Right lobe of liver (tissue), 6 donors: ENCODE results near the gene CANT1. TPM values are rescaled to one million over a fixed set of nuclear protein-coding genes. Genes with fewer than 3 reads are reported as not detected.

Experiments used
- ATAC-seq, 4 donors: fragments of 200-7000 bp; cut with Tn5 transposase; one replicate each; pipeline ENCODE4 v1.9.1; 2020; ENCODE audit warnings: mild to moderate bottlenecking in 4 of 4, moderate library complexity in 4 of 4
- DNase-seq, 3 donors: peaks; one replicate each; pipeline ENCODE4 v3.0.0-alpha.2; 2020
- H3K27ac ChIP-seq, 3 donors: fragments of 200-600 bp; one replicate each; pipeline ENCODE4 v1.8.0; 2022
- H3K27me3 ChIP-seq, 2 donors: fragments of 200-600 bp; one replicate each; pipeline ENCODE4 v1.8.0; 2022
- H3K36me3 ChIP-seq, 4 donors: fragments of 200-600 bp; sonication (generic) in 1 of 4; one replicate each; pipeline versions ENCODE4 v1.5.1 to v1.8.0; 2017 to 2022; ENCODE audit warnings: control low read depth in 1 of 4
- H3K4me1 ChIP-seq, 4 donors: fragments of 200-600 bp; sonication (generic) in 1 of 4; one replicate each; pipeline versions ENCODE4 v1.5.1 to v1.8.0; 2017 to 2022; ENCODE audit warnings: control low read depth in 1 of 4
- H3K4me3 ChIP-seq, 3 donors: fragments of 200-600 bp; one replicate each; pipeline ENCODE4 v1.8.0; 2022
- H3K9me3 ChIP-seq, 4 donors: fragments of 200-600 bp; sonication (generic) in 1 of 4; one replicate each; pipeline versions ENCODE4 v1.5.1 to v1.8.0; 2017 to 2022; ENCODE audit warnings: control low read depth in 1 of 4
- POLR2A ChIP-seq: fragments of 450-650 bp; IDR thresholded peaks from one replicate; pipeline ENCODE4 v1.6.1; 2017; ENCODE audit warnings: antibody characterized with exemption, mild to moderate bottlenecking
- WGBS: methylation state at CpG from one replicate; pipeline ENCODE4 v1.1.6; 2018; ENCODE audit warnings: low coverage, low lambda C conversion rate; ENCODE audit not compliant: insufficient coverage; ENCODE audit errors: missing lambda C conversion rate; 5-methylcytosine and 5-hydroxymethylcytosine counted together
- intact Hi-C, 2 donors: fragments of 100-400 bp; cut with DNase I; formaldehyde crosslinking; loops; one replicate each; pipeline versions ENCODE4 v1.11.2 to v1.14.1; 2022
- total RNA-seq, 6 experiments: library from RNA; depleted of rRNA in 2 of 6; stranded (reverse); fragments of >200 nt in 2 of 6; fragmentation: NEBNext Ultra II Directional in 3 of 6; extraction: Animal tissue kit (Norgen Biotek cat#: 25700) in 3 of 6; gene quantifications; one replicate each; pipeline versions ENCODE4 v1.1.0 to v1.2.4, GENCODE V29; 2016 to 2023
- TF ChIP-seq, protein P1 (sequence below), 4 donors: fragments of 200-600 bp in 3 of 4; fragments of 450-650 bp in 1 of 4; IDR thresholded peaks; one replicate each; pipeline versions ENCODE4 v1.5.1 to v1.8.0; 2016 to 2022; ENCODE audit warnings: antibody characterized with exemption in 4 of 4, mild to moderate bottlenecking in 2 of 4
- donor health status: DM: no; HTN: yes; CAD: no.
- donor health status: DM: no; HTN: no; CAD: no.
- donor health status: DM: no; HTN: no; CAD: no.
- donor health status: DM: no; HTN: yes; CAD: no.
- donor health status: DM: no; HTN: yes; CAD: no.

CANT1 gene
- total RNA-seq, 6 experiments from 2014 or later: 15.6 to 26.3 (median 18.7) TPM

DNA sequence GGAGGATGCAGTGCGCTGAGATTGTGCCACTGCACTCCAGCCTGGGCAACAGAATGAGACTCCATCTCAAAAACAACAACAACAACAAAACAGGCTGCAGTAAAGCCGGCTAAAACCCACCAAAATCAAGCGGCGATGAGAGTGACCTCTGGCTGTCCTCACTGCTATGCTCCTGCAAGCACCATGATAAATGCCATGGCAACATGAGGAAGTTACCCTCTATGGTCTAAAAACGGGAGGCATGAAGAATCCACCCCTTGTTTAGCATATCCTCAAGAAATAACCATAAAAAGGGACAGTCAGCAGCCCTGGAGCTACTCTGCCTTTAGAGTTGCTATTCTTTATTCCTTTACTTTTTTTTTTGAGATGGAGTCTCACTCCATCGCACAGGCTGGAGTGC lies 21.4 kb downstream of the CANT1 start:
- peak overlapping the region in 1 of 3 donors; percentile 15 for H3K27ac ChIP-seq
- H3K4me3 ChIP-seq: no peak overlapping the region
- DNase-seq (no peak), ATAC-seq (peak in 2 of 4 donors; percentile 20 to 21)
- H3K9me3 ChIP-seq: no peaks in the 10 kb centered on the region
- H3K27me3 ChIP-seq: no peaks in the 10 kb centered on the region
- no peaks in the 10 kb centered on the region for H3K4me1 ChIP-seq
- peaks cover 0 to 3% (median 0%) of the 10 kb centered on the region in 4 donors for H3K36me3 ChIP-seq
- intact Hi-C loops: no loop called here
- 51% methylated on average over 5 of the region's 6 CpGs for WGBS
- TF ChIP-seq POLR2A: no peak
- TF ChIP-seq, protein P1, sequence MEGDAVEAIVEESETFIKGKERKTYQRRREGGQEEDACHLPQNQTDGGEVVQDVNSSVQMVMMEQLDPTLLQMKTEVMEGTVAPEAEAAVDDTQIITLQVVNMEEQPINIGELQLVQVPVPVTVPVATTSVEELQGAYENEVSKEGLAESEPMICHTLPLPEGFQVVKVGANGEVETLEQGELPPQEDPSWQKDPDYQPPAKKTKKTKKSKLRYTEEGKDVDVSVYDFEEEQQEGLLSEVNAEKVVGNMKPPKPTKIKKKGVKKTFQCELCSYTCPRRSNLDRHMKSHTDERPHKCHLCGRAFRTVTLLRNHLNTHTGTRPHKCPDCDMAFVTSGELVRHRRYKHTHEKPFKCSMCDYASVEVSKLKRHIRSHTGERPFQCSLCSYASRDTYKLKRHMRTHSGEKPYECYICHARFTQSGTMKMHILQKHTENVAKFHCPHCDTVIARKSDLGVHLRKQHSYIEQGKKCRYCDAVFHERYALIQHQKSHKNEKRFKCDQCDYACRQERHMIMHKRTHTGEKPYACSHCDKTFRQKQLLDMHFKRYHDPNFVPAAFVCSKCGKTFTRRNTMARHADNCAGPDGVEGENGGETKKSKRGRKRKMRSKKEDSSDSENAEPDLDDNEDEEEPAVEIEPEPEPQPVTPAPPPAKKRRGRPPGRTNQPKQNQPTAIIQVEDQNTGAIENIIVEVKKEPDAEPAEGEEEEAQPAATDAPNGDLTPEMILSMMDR (IDR thresholded peaks at IDR 0.05): no peak

DNA sequence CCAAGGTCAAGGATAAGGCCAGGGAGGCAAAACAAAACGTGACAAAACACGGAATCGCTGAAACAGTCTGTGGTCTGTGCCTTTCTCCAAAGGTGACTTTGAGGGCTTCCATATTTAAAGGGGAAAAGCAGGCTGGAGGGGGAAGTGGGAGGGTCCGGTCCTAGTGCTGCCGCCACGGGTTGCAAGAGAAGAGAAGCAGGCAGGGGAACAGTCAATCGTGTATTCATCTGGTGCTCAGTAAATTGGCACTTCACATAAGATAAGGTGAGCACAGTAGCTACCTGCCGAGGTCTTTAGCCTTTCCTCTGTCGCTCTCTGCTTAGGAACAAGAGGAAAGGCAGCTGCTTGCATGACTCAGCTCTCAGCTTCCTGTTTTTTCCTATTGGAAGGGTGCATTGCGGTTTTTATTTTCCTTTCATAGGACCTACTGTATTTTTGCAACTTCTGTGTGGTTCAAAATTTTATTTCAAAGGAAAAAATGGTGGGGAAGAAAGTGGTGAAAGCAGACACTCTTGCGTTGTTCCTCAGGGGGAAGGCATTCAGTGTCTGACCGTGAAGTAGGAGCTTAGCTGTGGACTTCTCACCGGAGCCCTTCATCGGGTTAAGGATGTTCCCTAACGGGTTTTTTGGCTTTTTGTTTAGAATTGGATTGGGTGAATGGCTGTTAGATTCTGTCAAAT lies 22.8 kb downstream of the CANT1 start:
- Histone ChIP-seq H3K27ac (peak overlapping the region; percentile 47 to 65 (median 52)), H3K9me3 (no peaks in the 10 kb centered on the region), H3K4me3 (peak overlapping the region in 2 of 3 donors; percentile 0 to 23), H3K4me1 (no peaks in the 10 kb centered on the region), H3K36me3 (peaks cover 0 to 3% (median 0%) of the 10 kb centered on the region in 4 donors), H3K27me3 (no peaks in the 10 kb centered on the region)
- intact Hi-C loops: no loop called here
- TF ChIP-seq, protein P1 (IDR thresholded peaks at IDR 0.05): no peak
- TF ChIP-seq POLR2A: no peak
- ATAC-seq: peak; percentile 62 to 74 (median 70)
- no peak for DNase-seq
- WGBS: 9% methylated on average over 15 of the region's 15 CpGs

DNA sequence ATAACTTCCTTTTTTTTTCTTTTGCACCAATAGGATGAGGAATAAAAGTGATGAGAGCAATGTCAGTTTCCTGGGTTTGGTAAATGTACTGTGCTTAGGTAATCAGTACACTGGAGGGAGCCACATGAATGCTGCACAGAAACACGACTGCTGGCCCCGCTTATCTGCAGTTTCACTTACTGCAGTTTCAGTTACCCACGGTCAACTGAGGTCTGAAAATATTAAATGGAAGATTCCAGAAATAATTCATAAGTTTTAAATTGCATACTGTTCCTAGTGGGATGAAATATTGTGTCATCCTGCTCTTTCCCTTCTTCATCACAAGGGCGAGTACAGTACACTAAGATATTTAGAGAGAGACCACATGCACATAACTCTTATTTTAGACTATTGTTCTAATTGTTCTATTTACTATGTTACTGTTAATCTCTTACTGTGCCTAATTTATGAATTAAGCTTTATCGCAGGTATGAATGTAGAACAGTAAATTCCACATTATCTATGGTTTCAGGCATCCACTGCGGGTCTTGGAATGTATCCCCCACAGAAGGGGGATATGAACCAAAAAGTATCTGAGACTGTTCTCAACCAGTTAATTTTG lies 23.4 kb downstream of the CANT1 start:
- DNase-seq: no peak
- H3K4me1 ChIP-seq: no peaks in the 10 kb centered on the region
- H3K36me3 ChIP-seq: peaks cover 0 to under 1% (median 0%) of the 10 kb centered on the region in 4 donors
- 29% methylated on average over 6 of the region's 6 CpGs for WGBS
- peak; percentile 20 for TF ChIP-seq POLR2A
- TF ChIP-seq, protein P1 (IDR thresholded peaks at IDR 0.05): peak; percentile 20 to 26 (median 24)
- intact Hi-C loops: no loop called here
- H3K9me3 ChIP-seq: no peaks in the 10 kb centered on the region
- no peaks in the 10 kb centered on the region for H3K27me3 ChIP-seq
- peak; percentile 69 to 82 (median 78) for ATAC-seq
- peak overlapping the region; percentile 47 to 65 (median 52) for H3K27ac ChIP-seq
- peak overlapping the region in 1 of 3 donors; percentile 23 for H3K4me3 ChIP-seq

DNA sequence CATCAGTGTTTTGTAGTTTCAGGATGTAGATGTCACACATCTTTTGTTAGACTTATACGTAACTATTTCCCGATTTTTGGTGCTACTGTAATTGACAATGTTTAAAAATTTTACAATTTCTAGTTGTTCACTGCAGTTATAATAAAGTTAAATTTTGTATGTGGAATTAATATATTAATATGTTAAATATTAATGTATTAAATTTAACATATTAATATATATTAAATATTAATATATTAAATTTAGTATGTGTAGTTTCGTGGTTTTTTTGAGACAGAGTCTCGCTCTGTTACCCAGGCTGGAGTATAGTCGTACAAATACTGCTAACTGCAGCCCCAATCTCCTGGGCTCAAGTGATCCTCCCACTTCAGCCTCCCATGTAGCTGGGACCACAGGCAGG lies 24.2 kb downstream of the CANT1 start:
- no peaks in the 10 kb centered on the region for H3K9me3 ChIP-seq
- intact Hi-C loops: no loop called here
- no peak overlapping the region for H3K27ac ChIP-seq
- no peaks in the 10 kb centered on the region for H3K4me1 ChIP-seq
- no peaks in the 10 kb centered on the region for H3K36me3 ChIP-seq
- 85% methylated on average over 5 of the region's 5 CpGs for WGBS
- DNase-seq (no peak), ATAC-seq (no peak)
- TF ChIP-seq POLR2A: no peak
- TF ChIP-seq, protein P1 (IDR thresholded peaks at IDR 0.05): no peak
- H3K27me3 ChIP-seq: no peaks in the 10 kb centered on the region
- no peak overlapping the region for H3K4me3 ChIP-seq
